ENCODE measurements around the gene AJAP1.

Gene AJAP1

DNA sequence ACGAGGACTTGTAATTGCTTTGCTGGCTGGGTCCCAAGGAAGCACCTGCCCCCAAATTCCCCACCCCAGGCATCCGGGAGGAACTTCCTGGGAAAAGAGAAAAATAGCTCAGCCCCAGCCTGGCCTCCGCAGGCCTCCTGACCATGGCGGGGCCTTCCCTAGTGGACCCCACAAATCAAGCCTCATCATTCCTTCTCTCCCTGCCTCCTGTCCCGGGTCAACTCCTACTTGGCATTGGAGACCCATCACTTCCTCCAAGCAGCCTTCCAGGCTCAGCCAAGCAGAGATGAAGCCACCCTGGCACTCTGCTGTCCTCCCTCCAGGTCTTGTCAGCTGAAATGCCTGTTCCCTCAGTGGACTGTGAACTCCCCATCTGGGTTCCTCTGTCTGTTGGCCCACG, 38.0 kb downstream of the AJAP1 start:
- H3K36me3 ChIP-seq (ENCODE audit: control insufficient read depth, insufficient read depth, low read length) = no peaks in the 10 kb centered on the region
- H3K4me3 ChIP-seq (ENCODE audit: low read length) = no peak overlapping the region
- no peak overlapping the region for H3K9ac ChIP-seq (ENCODE audit: low read length)
- H3K27me3 ChIP-seq (ENCODE audit: control insufficient read depth, insufficient read depth, low read length) = no peaks in the 10 kb centered on the region
- no peaks in the 10 kb centered on the region for H3K4me1 ChIP-seq (ENCODE audit: control insufficient read depth, insufficient read depth, low read length)
- H3K27ac ChIP-seq (ENCODE audit: low read depth, low read length) = no peak overlapping the region

DNA sequence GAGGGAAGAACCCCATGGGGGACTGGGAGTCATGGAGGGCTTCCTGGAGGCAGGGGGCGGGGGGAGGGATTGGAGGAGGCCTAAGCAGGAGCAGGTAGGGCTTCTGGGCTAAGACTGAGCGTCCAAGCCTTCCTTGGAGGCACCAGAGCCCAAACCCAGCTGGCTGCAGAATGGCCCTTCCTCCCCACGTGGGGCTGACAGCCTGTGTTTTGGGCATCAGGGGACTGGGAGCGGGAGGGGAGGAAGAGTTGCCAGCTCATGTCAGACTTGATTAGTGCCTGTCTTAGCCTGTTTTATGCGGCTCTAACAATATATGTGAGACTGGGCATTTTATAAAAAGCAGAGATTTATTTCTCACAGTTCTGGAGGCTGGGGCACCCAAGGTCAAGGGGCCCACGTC, 38.9 kb downstream of the AJAP1 start:
- H3K36me3 ChIP-seq (ENCODE audit: control insufficient read depth, insufficient read depth, low read length) = no peaks in the 10 kb centered on the region
- H3K4me1 ChIP-seq (ENCODE audit: control insufficient read depth, insufficient read depth, low read length) = no peaks in the 10 kb centered on the region
- H3K9ac ChIP-seq (ENCODE audit: low read length) = no peak overlapping the region
- no peak overlapping the region for H3K27ac ChIP-seq (ENCODE audit: low read depth, low read length)
- no peak overlapping the region for H3K4me3 ChIP-seq (ENCODE audit: low read length)
- H3K27me3 ChIP-seq (ENCODE audit: control insufficient read depth, insufficient read depth, low read length) = no peaks in the 10 kb centered on the region

DNA sequence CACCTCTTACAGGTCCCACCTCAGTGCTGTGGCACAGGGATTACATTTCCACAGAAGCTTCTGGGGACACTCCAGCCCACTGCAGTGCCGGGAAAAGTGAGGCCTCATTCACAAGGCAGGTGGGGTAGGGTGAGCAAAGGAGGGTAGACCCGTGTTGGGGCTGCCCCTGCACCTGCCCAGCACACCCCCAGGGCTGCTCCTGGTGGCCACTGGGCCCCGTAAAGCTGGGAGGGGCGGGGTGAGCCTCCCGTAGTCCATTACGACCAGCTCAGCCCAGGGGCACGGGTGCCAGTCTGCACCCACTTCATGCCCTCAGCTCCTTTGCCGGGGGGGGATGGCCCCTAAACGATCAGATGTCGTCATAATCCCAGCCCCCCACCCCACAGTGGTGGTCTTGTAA, 39.5 kb downstream of the AJAP1 start:
- Histone ChIP-seq H3K9ac (ENCODE audit: low read length) (no peak overlapping the region), H3K27me3 (ENCODE audit: control insufficient read depth, insufficient read depth, low read length) (peaks cover 2% of the 10 kb centered on the region), H3K4me3 (ENCODE audit: low read length) (no peak overlapping the region), H3K4me1 (ENCODE audit: control insufficient read depth, insufficient read depth, low read length) (no peaks in the 10 kb centered on the region), H3K36me3 (ENCODE audit: control insufficient read depth, insufficient read depth, low read length) (no peaks in the 10 kb centered on the region), H3K27ac (ENCODE audit: low read depth, low read length) (no peak overlapping the region)

DNA sequence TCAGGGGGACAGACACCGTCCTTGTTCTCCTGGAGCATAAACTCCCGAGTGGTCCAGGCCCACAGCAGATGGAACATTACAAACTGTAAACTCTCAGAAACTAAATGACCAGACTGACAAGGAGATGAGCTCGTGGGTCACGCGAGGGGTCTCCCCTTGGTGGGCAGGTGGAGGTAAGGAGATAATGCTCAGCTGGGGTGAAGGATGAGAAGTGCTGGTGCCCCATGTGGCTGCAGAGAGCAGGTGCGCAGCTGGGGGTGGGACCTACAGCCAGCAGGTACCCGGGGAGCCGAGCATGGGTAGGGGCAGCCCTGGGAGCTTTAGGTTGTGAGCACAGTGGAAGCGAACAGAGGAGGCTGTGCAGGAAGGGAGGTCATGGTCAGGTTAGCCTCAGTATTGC, 40.1 kb downstream of the AJAP1 start:
- Histone ChIP-seq H3K9ac (ENCODE audit: low read length) (no peak overlapping the region), H3K27me3 (ENCODE audit: control insufficient read depth, insufficient read depth, low read length) (peaks cover 2% of the 10 kb centered on the region), H3K4me1 (ENCODE audit: control insufficient read depth, insufficient read depth, low read length) (no peaks in the 10 kb centered on the region), H3K27ac (ENCODE audit: low read depth, low read length) (no peak overlapping the region), H3K36me3 (ENCODE audit: control insufficient read depth, insufficient read depth, low read length) (no peaks in the 10 kb centered on the region), H3K4me3 (ENCODE audit: low read length) (no peak overlapping the region)

GRCh38 chr1:4695241-4695640, 40.8 kb downstream of the AJAP1 start:
- Histone ChIP-seq H3K4me1 (ENCODE audit: control insufficient read depth, insufficient read depth, low read length) (no peaks in the 10 kb centered on the region), H3K36me3 (ENCODE audit: control insufficient read depth, insufficient read depth, low read length) (no peaks in the 10 kb centered on the region), H3K4me3 (ENCODE audit: low read length) (no peak overlapping the region), H3K27me3 (ENCODE audit: control insufficient read depth, insufficient read depth, low read length) (peaks cover 2% of the 10 kb centered on the region), H3K9ac (ENCODE audit: low read length) (no peak overlapping the region), H3K27ac (ENCODE audit: low read depth, low read length) (no peak overlapping the region)

- H3K27me3 ChIP-seq (ENCODE audit: control insufficient read depth, insufficient read depth, low read length) = peaks cover 2% of the 10 kb centered on the region
- H3K4me3 ChIP-seq (ENCODE audit: low read length) = no peak overlapping the region
- no peak overlapping the region for H3K9ac ChIP-seq (ENCODE audit: low read length)
- no peak overlapping the region for H3K27ac ChIP-seq (ENCODE audit: low read depth, low read length)
- no peaks in the 10 kb centered on the region for H3K4me1 ChIP-seq (ENCODE audit: control insufficient read depth, insufficient read depth, low read length)
- H3K36me3 ChIP-seq (ENCODE audit: control insufficient read depth, insufficient read depth, low read length) = no peaks in the 10 kb centered on the region
These were observed 41.8 kb downstream of the AJAP1 start for GRCh38 chr1:4696161-4696745.

GRCh38 chr1:4696753-4697152, 42.3 kb downstream of the AJAP1 start:
- no peaks in the 10 kb centered on the region for H3K36me3 ChIP-seq (ENCODE audit: control insufficient read depth, insufficient read depth, low read length)
- peaks cover 2% of the 10 kb centered on the region for H3K27me3 ChIP-seq (ENCODE audit: control insufficient read depth, insufficient read depth, low read length)
- H3K4me3 ChIP-seq (ENCODE audit: low read length) = no peak overlapping the region
- no peak overlapping the region for H3K9ac ChIP-seq (ENCODE audit: low read length)
- no peaks in the 10 kb centered on the region for H3K4me1 ChIP-seq (ENCODE audit: control insufficient read depth, insufficient read depth, low read length)
- no peak overlapping the region for H3K27ac ChIP-seq (ENCODE audit: low read depth, low read length)

GRCh38 chr1:4697801-4698200, 43.4 kb downstream of the AJAP1 start:
- Histone ChIP-seq H3K4me1 (ENCODE audit: control insufficient read depth, insufficient read depth, low read length) (no peaks in the 10 kb centered on the region), H3K4me3 (ENCODE audit: low read length) (no peak overlapping the region), H3K36me3 (ENCODE audit: control insufficient read depth, insufficient read depth, low read length) (no peaks in the 10 kb centered on the region), H3K27me3 (ENCODE audit: control insufficient read depth, insufficient read depth, low read length) (peaks cover 2% of the 10 kb centered on the region), H3K27ac (ENCODE audit: low read depth, low read length) (no peak overlapping the region), H3K9ac (ENCODE audit: low read length) (no peak overlapping the region)

DNA sequence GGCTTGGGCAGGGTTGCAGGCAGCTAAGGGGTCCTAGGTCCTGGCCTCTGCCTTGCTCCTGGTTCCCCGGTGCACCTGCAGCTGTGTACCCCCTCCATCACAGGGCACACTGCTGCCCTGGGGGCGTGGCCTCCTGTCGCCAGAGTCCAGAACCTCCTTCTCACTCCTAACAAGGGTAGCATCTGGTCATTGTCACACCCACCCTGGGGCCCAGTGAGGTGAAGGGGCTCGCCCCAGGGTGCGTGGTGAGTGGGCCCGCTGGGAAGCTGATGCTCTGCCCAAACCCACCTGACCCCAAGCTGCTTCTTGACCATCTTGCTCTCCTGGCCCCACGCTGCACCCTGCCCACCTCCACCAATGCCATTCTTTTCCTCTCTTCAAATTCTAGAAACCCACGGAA, 44.5 kb downstream of the AJAP1 start:
- no peak overlapping the region for H3K27ac ChIP-seq (ENCODE audit: low read depth, low read length)
- no peaks in the 10 kb centered on the region for H3K4me1 ChIP-seq (ENCODE audit: control insufficient read depth, insufficient read depth, low read length)
- H3K4me3 ChIP-seq (ENCODE audit: low read length) = no peak overlapping the region
- peaks cover 2% of the 10 kb centered on the region for H3K27me3 ChIP-seq (ENCODE audit: control insufficient read depth, insufficient read depth, low read length)
- H3K9ac ChIP-seq (ENCODE audit: low read length) = no peak overlapping the region
- no peaks in the 10 kb centered on the region for H3K36me3 ChIP-seq (ENCODE audit: control insufficient read depth, insufficient read depth, low read length)

- Histone ChIP-seq H3K4me1 (ENCODE audit: control insufficient read depth, insufficient read depth, low read length) (no peaks in the 10 kb centered on the region), H3K27ac (ENCODE audit: low read depth, low read length) (no peak overlapping the region), H3K9ac (ENCODE audit: low read length) (no peak overlapping the region), H3K27me3 (ENCODE audit: control insufficient read depth, insufficient read depth, low read length) (peaks cover 2% of the 10 kb centered on the region), H3K4me3 (ENCODE audit: low read length) (no peak overlapping the region), H3K36me3 (ENCODE audit: control insufficient read depth, insufficient read depth, low read length) (no peaks in the 10 kb centered on the region)
These were observed 45.2 kb downstream of the AJAP1 start for GRCh38 chr1:4699376-4700301.

GRCh38 chr1:4700801-4701200, 46.4 kb downstream of the AJAP1 start:
- Histone ChIP-seq H3K27ac (ENCODE audit: low read depth, low read length) (no peak overlapping the region), H3K4me3 (ENCODE audit: low read length) (no peak overlapping the region), H3K36me3 (ENCODE audit: control insufficient read depth, insufficient read depth, low read length) (no peaks in the 10 kb centered on the region), H3K9ac (ENCODE audit: low read length) (no peak overlapping the region), H3K27me3 (ENCODE audit: control insufficient read depth, insufficient read depth, low read length) (peaks cover 2% of the 10 kb centered on the region), H3K4me1 (ENCODE audit: control insufficient read depth, insufficient read depth, low read length) (no peaks in the 10 kb centered on the region)

- Histone ChIP-seq H3K4me1 (ENCODE audit: control insufficient read depth, insufficient read depth, low read length) (no peaks in the 10 kb centered on the region), H3K36me3 (ENCODE audit: control insufficient read depth, insufficient read depth, low read length) (no peaks in the 10 kb centered on the region), H3K27me3 (ENCODE audit: control insufficient read depth, insufficient read depth, low read length) (peaks cover 2% of the 10 kb centered on the region), H3K9ac (ENCODE audit: low read length) (no peak overlapping the region), H3K27ac (ENCODE audit: low read depth, low read length) (no peak overlapping the region), H3K4me3 (ENCODE audit: low read length) (no peak overlapping the region)
These were observed 46.9 kb downstream of the AJAP1 start for GRCh38 chr1:4701276-4701675.

- Histone ChIP-seq H3K36me3 (ENCODE audit: control insufficient read depth, insufficient read depth, low read length) (no peaks in the 10 kb centered on the region), H3K9ac (ENCODE audit: low read length) (no peak overlapping the region), H3K4me1 (ENCODE audit: control insufficient read depth, insufficient read depth, low read length) (no peaks in the 10 kb centered on the region), H3K27ac (ENCODE audit: low read depth, low read length) (no peak overlapping the region), H3K4me3 (ENCODE audit: low read length) (no peak overlapping the region), H3K27me3 (ENCODE audit: control insufficient read depth, insufficient read depth, low read length) (peaks cover 2% of the 10 kb centered on the region)
These were observed 48.1 kb downstream of the AJAP1 start for GRCh38 chr1:4702464-4702863.

Data from rectal smooth muscle tissue (tissue), 1 donor.